ENCODE results near the gene ANKRD29.

Gene ANKRD29

DNA sequence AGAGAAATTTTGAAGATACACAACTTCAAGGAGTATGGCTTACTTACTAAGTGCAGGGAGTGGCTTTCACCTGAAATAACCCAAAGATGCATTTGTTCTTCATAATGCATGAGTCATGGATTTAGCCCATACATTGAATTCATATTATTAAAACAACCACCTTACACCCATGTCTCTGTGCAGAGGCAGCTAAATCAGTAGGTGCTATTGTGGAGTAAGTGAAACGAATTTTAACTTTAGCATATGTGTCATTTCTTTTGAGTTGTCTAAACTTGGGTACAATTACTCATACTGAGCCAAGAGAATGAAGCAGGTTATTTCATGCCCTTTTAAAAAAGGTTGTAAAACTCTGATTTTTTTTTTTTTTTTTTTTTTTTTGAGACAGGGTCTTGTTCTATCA is 11.0 kb upstream of the ANKRD29 start:
- no peak overlapping the region for H3K27ac ChIP-seq
- TF ChIP-seq, protein P1, sequence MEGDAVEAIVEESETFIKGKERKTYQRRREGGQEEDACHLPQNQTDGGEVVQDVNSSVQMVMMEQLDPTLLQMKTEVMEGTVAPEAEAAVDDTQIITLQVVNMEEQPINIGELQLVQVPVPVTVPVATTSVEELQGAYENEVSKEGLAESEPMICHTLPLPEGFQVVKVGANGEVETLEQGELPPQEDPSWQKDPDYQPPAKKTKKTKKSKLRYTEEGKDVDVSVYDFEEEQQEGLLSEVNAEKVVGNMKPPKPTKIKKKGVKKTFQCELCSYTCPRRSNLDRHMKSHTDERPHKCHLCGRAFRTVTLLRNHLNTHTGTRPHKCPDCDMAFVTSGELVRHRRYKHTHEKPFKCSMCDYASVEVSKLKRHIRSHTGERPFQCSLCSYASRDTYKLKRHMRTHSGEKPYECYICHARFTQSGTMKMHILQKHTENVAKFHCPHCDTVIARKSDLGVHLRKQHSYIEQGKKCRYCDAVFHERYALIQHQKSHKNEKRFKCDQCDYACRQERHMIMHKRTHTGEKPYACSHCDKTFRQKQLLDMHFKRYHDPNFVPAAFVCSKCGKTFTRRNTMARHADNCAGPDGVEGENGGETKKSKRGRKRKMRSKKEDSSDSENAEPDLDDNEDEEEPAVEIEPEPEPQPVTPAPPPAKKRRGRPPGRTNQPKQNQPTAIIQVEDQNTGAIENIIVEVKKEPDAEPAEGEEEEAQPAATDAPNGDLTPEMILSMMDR (IDR thresholded peaks at IDR 0.05): no peak
- no peaks in the 10 kb centered on the region for H3K27me3 ChIP-seq (ENCODE audit: control insufficient read depth, insufficient read depth, low read length)
- H3K9me3 ChIP-seq (ENCODE audit: control insufficient read depth, low read length): no peaks in the 10 kb centered on the region
- no peaks in the 10 kb centered on the region for H3K36me3 ChIP-seq (ENCODE audit: control insufficient read depth, insufficient read depth, low read length)
- no peaks in the 10 kb centered on the region for H3K4me1 ChIP-seq
- no peaks in the 10 kb centered on the region for H3K79me2 ChIP-seq
- H3K4me2 ChIP-seq (ENCODE audit: low read length): no peak overlapping the region
- no peak overlapping the region for H2AFZ ChIP-seq
- no peak overlapping the region for H3K9ac ChIP-seq
- H3K4me3 ChIP-seq (ENCODE audit: low read depth, low read length): no peak overlapping the region

DNA sequence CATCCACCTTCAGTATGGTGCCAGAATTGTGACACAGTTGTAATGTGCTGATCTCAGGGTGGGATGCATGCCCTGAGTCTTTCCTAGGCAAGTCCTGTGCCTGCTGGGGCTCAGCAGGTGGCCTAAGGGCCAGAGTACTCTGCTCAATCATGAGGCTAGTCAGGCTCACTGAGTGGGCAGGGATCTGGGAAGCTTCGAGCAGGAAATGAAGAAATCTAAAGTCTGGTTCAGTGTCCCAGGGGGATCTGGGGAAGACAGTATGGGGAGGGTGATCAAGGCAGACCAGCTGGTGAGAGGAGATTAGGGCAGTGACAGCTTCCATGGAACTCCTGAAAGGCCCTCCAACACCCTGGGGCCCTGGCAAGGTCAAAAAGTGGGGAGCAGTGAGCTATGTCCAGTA is 8.9 kb upstream of the ANKRD29 start:
- H3K27ac ChIP-seq: no peak overlapping the region
- H3K4me1 ChIP-seq: no peaks in the 10 kb centered on the region
- H3K9ac ChIP-seq: no peak overlapping the region
- no peak overlapping the region for H3K4me3 ChIP-seq (ENCODE audit: low read depth, low read length)
- H3K27me3 ChIP-seq (ENCODE audit: control insufficient read depth, insufficient read depth, low read length): no peaks in the 10 kb centered on the region
- H3K9me3 ChIP-seq (ENCODE audit: control insufficient read depth, low read length): no peaks in the 10 kb centered on the region
- H3K79me2 ChIP-seq: no peaks in the 10 kb centered on the region
- H3K4me2 ChIP-seq (ENCODE audit: low read length): no peak overlapping the region
- TF ChIP-seq, protein P1 (IDR thresholded peaks at IDR 0.05): no peak
- no peaks in the 10 kb centered on the region for H3K36me3 ChIP-seq (ENCODE audit: control insufficient read depth, insufficient read depth, low read length)
- H2AFZ ChIP-seq: no peak overlapping the region

DNA sequence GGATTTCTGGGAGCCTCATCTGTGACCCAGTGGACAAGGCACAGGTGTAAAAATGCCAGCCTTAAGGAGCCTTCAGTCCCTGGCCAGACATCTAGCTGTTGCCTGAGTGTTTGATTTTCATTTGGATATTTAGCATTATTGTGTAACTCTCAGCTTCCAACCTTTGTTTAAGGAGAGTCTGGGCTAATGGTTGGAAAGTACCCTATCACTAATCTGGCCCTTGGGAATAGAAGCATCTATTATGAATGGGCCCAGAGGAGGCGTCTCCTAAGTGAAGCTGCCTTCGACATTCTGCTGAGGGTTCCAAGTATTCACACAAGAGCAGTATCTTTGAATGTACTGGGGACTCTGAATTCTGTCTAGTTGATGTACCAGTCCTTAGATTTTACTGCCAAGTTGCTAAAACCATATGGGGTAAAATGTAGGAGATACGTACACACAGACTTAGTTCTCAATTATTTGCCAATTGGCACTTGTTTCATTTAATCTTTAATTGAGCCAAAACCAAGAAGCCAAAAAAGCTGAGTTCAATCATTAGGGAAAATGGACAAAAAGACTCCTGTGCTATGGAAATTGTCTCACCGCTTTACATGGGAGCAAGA is 7.2 kb upstream of the ANKRD29 start:
- Histone ChIP-seq H3K4me2 (ENCODE audit: low read length) (no peak overlapping the region), H3K36me3 (ENCODE audit: control insufficient read depth, insufficient read depth, low read length) (no peaks in the 10 kb centered on the region), H3K4me3 (ENCODE audit: low read depth, low read length) (no peak overlapping the region), H3K4me1 (no peaks in the 10 kb centered on the region), H3K9ac (no peak overlapping the region), H3K9me3 (ENCODE audit: control insufficient read depth, low read length) (no peaks in the 10 kb centered on the region), H3K27me3 (ENCODE audit: control insufficient read depth, insufficient read depth, low read length) (no peaks in the 10 kb centered on the region), H3K27ac (no peak overlapping the region), H3K79me2 (no peaks in the 10 kb centered on the region), H2AFZ (no peak overlapping the region)
- TF ChIP-seq, protein P1 (IDR thresholded peaks at IDR 0.05): no peak

DNA sequence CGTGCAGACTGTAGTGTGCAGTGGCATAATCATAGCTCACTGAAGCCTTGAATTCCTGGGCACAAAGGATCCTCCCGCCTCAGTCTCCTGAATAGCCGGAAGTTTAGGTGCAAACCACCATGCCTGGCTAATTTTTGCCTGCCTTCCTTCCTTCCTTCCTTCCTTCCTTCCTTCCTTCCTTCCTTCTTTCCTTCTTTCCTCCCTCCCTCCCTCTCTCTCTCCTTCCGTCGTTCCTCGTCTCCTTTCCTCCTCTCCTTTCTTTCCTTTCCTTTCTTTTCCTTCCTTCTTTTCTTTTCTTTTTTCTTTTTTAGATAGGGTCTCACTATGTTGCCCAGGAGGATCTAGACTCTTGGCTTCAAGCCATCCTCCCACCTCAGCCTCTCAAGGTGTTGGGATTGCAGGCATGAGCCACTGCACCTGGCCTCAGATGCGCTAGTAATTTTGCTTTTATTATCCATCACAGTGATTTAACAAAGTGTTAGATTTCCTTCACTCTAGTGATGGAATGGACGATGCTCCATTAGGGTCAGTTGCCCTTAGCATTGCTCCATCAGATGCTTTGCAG is 6.6 kb upstream of the ANKRD29 start:
- Histone ChIP-seq H3K9ac (no peak overlapping the region), H2AFZ (no peak overlapping the region), H3K4me3 (ENCODE audit: low read depth, low read length) (no peak overlapping the region), H3K36me3 (ENCODE audit: control insufficient read depth, insufficient read depth, low read length) (no peaks in the 10 kb centered on the region), H3K79me2 (no peaks in the 10 kb centered on the region), H3K27me3 (ENCODE audit: control insufficient read depth, insufficient read depth, low read length) (no peaks in the 10 kb centered on the region), H3K27ac (no peak overlapping the region), H3K9me3 (ENCODE audit: control insufficient read depth, low read length) (no peaks in the 10 kb centered on the region), H3K4me1 (no peaks in the 10 kb centered on the region), H3K4me2 (ENCODE audit: low read length) (no peak overlapping the region)
- TF ChIP-seq, protein P1 (IDR thresholded peaks at IDR 0.05): no peak

DNA sequence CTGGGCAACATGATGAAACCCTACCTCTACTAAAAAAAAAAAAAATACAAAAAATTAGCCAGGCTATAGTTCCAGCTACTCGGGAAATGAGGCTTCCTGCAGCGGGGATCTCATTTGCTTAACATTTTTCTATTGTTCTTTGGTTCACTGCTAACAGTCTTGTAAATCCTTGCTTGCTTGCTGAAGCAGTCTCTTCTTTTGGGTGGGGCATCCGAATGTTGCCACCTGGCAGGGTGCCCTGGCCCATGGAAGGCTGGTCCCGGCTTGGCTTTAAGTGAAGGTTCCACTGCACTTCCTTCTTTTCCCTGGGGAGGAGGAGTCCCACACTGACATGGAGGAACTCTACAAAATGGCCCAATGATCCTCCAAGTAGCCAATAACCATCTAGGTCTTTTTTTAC is 6.0 kb upstream of the ANKRD29 start:
- H3K4me3 ChIP-seq (ENCODE audit: low read depth, low read length): no peak overlapping the region
- no peaks in the 10 kb centered on the region for H3K79me2 ChIP-seq
- TF ChIP-seq, protein P1 (IDR thresholded peaks at IDR 0.05): no peak
- H3K9ac ChIP-seq: no peak overlapping the region
- H3K27me3 ChIP-seq (ENCODE audit: control insufficient read depth, insufficient read depth, low read length): no peaks in the 10 kb centered on the region
- no peak overlapping the region for H3K27ac ChIP-seq
- H3K4me1 ChIP-seq: no peaks in the 10 kb centered on the region
- H3K36me3 ChIP-seq (ENCODE audit: control insufficient read depth, insufficient read depth, low read length): no peaks in the 10 kb centered on the region
- H2AFZ ChIP-seq: peak overlapping the region; percentile 72
- no peak overlapping the region for H3K4me2 ChIP-seq (ENCODE audit: low read length)
- no peaks in the 10 kb centered on the region for H3K9me3 ChIP-seq (ENCODE audit: control insufficient read depth, low read length)

Data from parathyroid adenoma (tissue), 2 donors.